IPS-20b (cell line): ENCODE measurements around the gene RNF13.

Experiments used
- H3K27ac ChIP-seq: one replicate; pipeline ENCODE4 v1.5.1; 2013; ENCODE audit warnings: low read length
- H3K27me3 ChIP-seq: 2 replicates; pipeline ENCODE4 v1.6.1; 2013; ENCODE audit warnings: mild to moderate bottlenecking, low read length, inconsistent platforms; ENCODE audit not compliant: insufficient read depth
- H3K36me3 ChIP-seq: 2 replicates; pipeline ENCODE4 v1.6.1; 2013; ENCODE audit warnings: low read depth, mild to moderate bottlenecking, inconsistent platforms, low read length, moderate library complexity; ENCODE audit not compliant: insufficient read depth
- H3K4me1 ChIP-seq: 2 replicates; pipeline ENCODE4 v1.6.1; 2013; ENCODE audit warnings: mild to moderate bottlenecking, control low read depth, inconsistent platforms, low read length, moderate library complexity; ENCODE audit not compliant: insufficient read depth
- H3K4me3 ChIP-seq: 2 replicates; pipeline ENCODE4 v1.5.1; 2013; ENCODE audit warnings: mild to moderate bottlenecking, low read length, inconsistent platforms
- H3K9ac ChIP-seq: 2 replicates; pipeline ENCODE4 v1.6.1; 2013; ENCODE audit warnings: low read depth, mild to moderate bottlenecking, inconsistent platforms, low read length, moderate library complexity
- H3K9me3 ChIP-seq: 2 replicates; pipeline ENCODE4 v1.6.1; 2013; ENCODE audit warnings: mild to moderate bottlenecking, low read depth, low read length, inconsistent platforms; ENCODE audit not compliant: insufficient read depth

Gene RNF13

GRCh38 chr3:149844091-149844490, 31.1 kb downstream of the RNF13 start:
- peaks cover 6% of the 10 kb centered on the region; the same call in 1 of the 2 replicates for H3K36me3 ChIP-seq
- H3K9me3 ChIP-seq, result no peaks in the 10 kb centered on the region
- no peak overlapping the region for H3K9ac ChIP-seq
- no peak overlapping the region for H3K4me3 ChIP-seq
- H3K27me3 ChIP-seq, result no peaks in the 10 kb centered on the region
- H3K4me1 ChIP-seq, result no peaks in the 10 kb centered on the region
- no peak overlapping the region for H3K27ac ChIP-seq

GRCh38 chr3:149845570-149846244, 32.7 kb downstream of the RNF13 start:
- H3K4me1 ChIP-seq, result no peaks in the 10 kb centered on the region

GRCh38 chr3:149848238-149848637, 35.2 kb downstream of the RNF13 start:
- H3K4me1 ChIP-seq, result no peaks in the 10 kb centered on the region
- no peaks in the 10 kb centered on the region for H3K9me3 ChIP-seq
- H3K36me3 ChIP-seq, result peaks cover 23% of the 10 kb centered on the region
- H3K27me3 ChIP-seq, result no peaks in the 10 kb centered on the region
- no peak overlapping the region for H3K9ac ChIP-seq
- H3K4me3 ChIP-seq, result no peak overlapping the region
- no peak overlapping the region for H3K27ac ChIP-seq

More at GRCh38 chr3:149845570-149846244, 32.7 kb downstream of the RNF13 start:
- no peak overlapping the region for H3K4me3 ChIP-seq
- peaks cover 6% of the 10 kb centered on the region; the same call in 1 of the 2 replicates for H3K36me3 ChIP-seq
- no peaks in the 10 kb centered on the region for H3K9me3 ChIP-seq
- H3K9ac ChIP-seq, result no peak overlapping the region
- no peak overlapping the region for H3K27ac ChIP-seq
- no peaks in the 10 kb centered on the region for H3K27me3 ChIP-seq

GRCh38 chr3:149848688-149849087, 35.7 kb downstream of the RNF13 start:
- Histone ChIP-seq H3K27me3 (no peaks in the 10 kb centered on the region), H3K9me3 (no peaks in the 10 kb centered on the region), H3K27ac (no peak overlapping the region), H3K36me3 (peaks cover 23% of the 10 kb centered on the region), H3K4me1 (no peaks in the 10 kb centered on the region), H3K4me3 (no peak overlapping the region), H3K9ac (no peak overlapping the region)

- no peak overlapping the region for H3K9ac ChIP-seq
- H3K27me3 ChIP-seq, result no peaks in the 10 kb centered on the region
- H3K4me1 ChIP-seq, result no peaks in the 10 kb centered on the region
- H3K9me3 ChIP-seq, result no peaks in the 10 kb centered on the region
- H3K4me3 ChIP-seq, result no peak overlapping the region
- peaks cover 29% of the 10 kb centered on the region for H3K36me3 ChIP-seq
- H3K27ac ChIP-seq, result no peak overlapping the region
These were observed 38.0 kb downstream of the RNF13 start for GRCh38 chr3:149850787-149851584.

GRCh38 chr3:149858911-149859310, 45.9 kb downstream of the RNF13 start:
- H3K27ac ChIP-seq, result no peak overlapping the region
- H3K9ac ChIP-seq, result no peak overlapping the region
- H3K4me3 ChIP-seq, result no peak overlapping the region
- peaks cover 9% of the 10 kb centered on the region for H3K36me3 ChIP-seq
- H3K4me1 ChIP-seq, result no peaks in the 10 kb centered on the region
- H3K27me3 ChIP-seq, result no peaks in the 10 kb centered on the region
- H3K9me3 ChIP-seq, result no peaks in the 10 kb centered on the region

- H3K9ac ChIP-seq, result no peak overlapping the region
- no peaks in the 10 kb centered on the region for H3K4me1 ChIP-seq
- peaks cover under 1% of the 10 kb centered on the region; the same call in 1 of the 2 replicates for H3K36me3 ChIP-seq
- no peak overlapping the region for H3K27ac ChIP-seq
- H3K4me3 ChIP-seq, result no peak overlapping the region
- no peaks in the 10 kb centered on the region for H3K9me3 ChIP-seq
- no peaks in the 10 kb centered on the region for H3K27me3 ChIP-seq
These were observed 47.9 kb downstream of the RNF13 start for GRCh38 chr3:149860881-149861280.

- Histone ChIP-seq H3K36me3 (peaks cover 7% of the 10 kb centered on the region), H3K9me3 (peaks cover 7% of the 10 kb centered on the region)
These were observed 54.5 kb downstream of the RNF13 start for GRCh38 chr3:149867563-149867962.

GRCh38 chr3:149871855-149872254, 58.8 kb downstream of the RNF13 start:
- H3K9ac ChIP-seq, result no peak overlapping the region
- no peak overlapping the region for H3K27ac ChIP-seq
- peaks cover 4% of the 10 kb centered on the region for H3K4me1 ChIP-seq
- H3K4me3 ChIP-seq, result no peak overlapping the region
- no peaks in the 10 kb centered on the region for H3K27me3 ChIP-seq
- H3K9me3 ChIP-seq, result peaks cover 7% of the 10 kb centered on the region
- H3K36me3 ChIP-seq, result peaks cover 16% of the 10 kb centered on the region

More at GRCh38 chr3:149867563-149867962, 54.5 kb downstream of the RNF13 start:
- Histone ChIP-seq H3K9ac (no peak overlapping the region), H3K27ac (no peak overlapping the region), H3K4me1 (peaks cover 4% of the 10 kb centered on the region), H3K4me3 (no peak overlapping the region), H3K27me3 (no peaks in the 10 kb centered on the region)

- Histone ChIP-seq H3K27ac (no peak overlapping the region), H3K27me3 (no peaks in the 10 kb centered on the region)
These were observed 59.6 kb downstream of the RNF13 start for GRCh38 chr3:149872589-149872988.

GRCh38 chr3:149877668-149878067, 64.7 kb downstream of the RNF13 start:
- Histone ChIP-seq H3K9ac (no peak overlapping the region), H3K27me3 (no peaks in the 10 kb centered on the region), H3K36me3 (peaks cover 9% of the 10 kb centered on the region; the same call in 1 of the 2 replicates), H3K4me3 (no peak overlapping the region), H3K27ac (no peak overlapping the region), H3K9me3 (no peaks in the 10 kb centered on the region), H3K4me1 (no peaks in the 10 kb centered on the region)

More at GRCh38 chr3:149872589-149872988, 59.6 kb downstream of the RNF13 start:
- H3K36me3 ChIP-seq, result peaks cover 16% of the 10 kb centered on the region
- no peak overlapping the region for H3K4me3 ChIP-seq
- peaks cover 4% of the 10 kb centered on the region for H3K9me3 ChIP-seq
- peaks cover 4% of the 10 kb centered on the region for H3K4me1 ChIP-seq
- H3K9ac ChIP-seq, result no peak overlapping the region

- Histone ChIP-seq H3K9me3 (no peaks in the 10 kb centered on the region), H3K4me3 (no peak overlapping the region), H3K27ac (no peak overlapping the region), H3K36me3 (no peaks in the 10 kb centered on the region), H3K4me1 (no peaks in the 10 kb centered on the region), H3K9ac (no peak overlapping the region), H3K27me3 (no peaks in the 10 kb centered on the region)
These were observed 66.9 kb downstream of the RNF13 start for GRCh38 chr3:149879872-149880271.
